Activated naive CD4-positive, alpha-beta T cell treated with anti-CD3 and anti-CD28 coated beads for 36 hours (primary cell): ENCODE results near the gene ESRP2. TPM values are rescaled to one million over a fixed set of nuclear protein-coding genes. Genes with fewer than 3 reads are reported as not detected.

ENCODE experiments used
- microRNA-seq: library from miRNA; unstranded; fragments of <30 nt; microRNA quantifications from one replicate; pipeline ENCODE4 v1.2.0, GENCODE V29; 2022; ENCODE audit warnings: borderline microRNAs expressed, borderline replicate concordance
- total RNA-seq, 2 experiments: library from RNA; stranded (reverse); gene quantifications; one replicate each; pipeline ENCODE4 v1.2.3, GENCODE V29; 2021

ESRP2 gene
- total RNA-seq, 2 experiments from 2014 or later = 0.21 to 0.35 TPM

Small RNA genes within 50 kb of the gene (microRNA-seq; reads per million reads assigned to microRNA genes)
- gene MIR6773 = not detected

Other genes with a start within 250 kb of the ESRP2 start
- gene DPEP2, start 236.6 kb downstream of the ESRP2 start, total RNA-seq = 1 to 10 TPM; 3.1 to 3.8 TPM
- gene DPEP2NB, start 220.2 kb downstream of the ESRP2 start, total RNA-seq = not detected
- gene DDX28, start 212.9 kb downstream of the ESRP2 start, total RNA-seq = 1 to 10 TPM; 9.4 to 9.7 TPM
- 10 to 100 TPM; 22.9 to 25.2 TPM for gene DUS2, start 212.8 kb downstream of the ESRP2 start, total RNA-seq
- 10 to 100 TPM; 49.1 to 50.3 TPM for gene NFATC3, start 150.8 kb downstream of the ESRP2 start, total RNA-seq
- gene PLA2G15, start 9.2 kb upstream of the ESRP2 start, total RNA-seq = 1 to 10 TPM; 4.2 to 5.4 TPM
- 10 to 100 TPM; 79.4 to 83.4 TPM for gene SLC7A6, start 28.4 kb upstream of the ESRP2 start, total RNA-seq
- gene SLC7A6OS, start 74.8 kb upstream of the ESRP2 start, total RNA-seq = 10 to 100 TPM; 23.0 to 26.4 TPM
- 10 to 100 TPM; 51.6 to 52.4 TPM for gene PRMT7, start 74.9 kb upstream of the ESRP2 start, total RNA-seq
- gene SMPD3, start 212.4 kb upstream of the ESRP2 start, total RNA-seq = under 1 TPM; 0.40 to 0.67 TPM